Tracheal epithelial cell (primary cell): Measurements from ENCODE around the gene CIBAR2. TPM values are rescaled to one million over a fixed set of nuclear protein-coding genes. Genes with fewer than 3 reads are reported as not detected.

Experiments
- total RNA-seq: library from RNA; depleted of rRNA; stranded (reverse); fragments of >200 nt; gene quantifications from 2 replicates; pipeline ENCODE4 v1.2.1, GENCODE V29; 2014

The CIBAR2 gene
- total RNA-seq = not detected in 2 replicates

GRCh38 chr16:85112364-85112763 is at the start of gene CIBAR2:
TSS of gene CIBAR2 (minus strand) at chr16:85112472. CDS start at chr16:85112352, 120 bp downstream.

Other genes with a start within 250 kb of the CIBAR2 start
- gene ZDHHC7, start 100.9 kb downstream of the CIBAR2 start, total RNA-seq = 75.7 and 82.3 TPM in 2 replicates
- 6.5 and 10.2 TPM in 2 replicates for gene KIAA0513, start 84.7 kb downstream of the CIBAR2 start, total RNA-seq